ENCODE results near the gene RCAN2. TPM values are rescaled to one million over a fixed set of nuclear protein-coding genes. Genes with fewer than 3 reads are reported as not detected.

Gene RCAN2
- total RNA-seq, 3 donors from 2014 or later, result 2.9 to 14.9 (median 5.9) TPM

DNA sequence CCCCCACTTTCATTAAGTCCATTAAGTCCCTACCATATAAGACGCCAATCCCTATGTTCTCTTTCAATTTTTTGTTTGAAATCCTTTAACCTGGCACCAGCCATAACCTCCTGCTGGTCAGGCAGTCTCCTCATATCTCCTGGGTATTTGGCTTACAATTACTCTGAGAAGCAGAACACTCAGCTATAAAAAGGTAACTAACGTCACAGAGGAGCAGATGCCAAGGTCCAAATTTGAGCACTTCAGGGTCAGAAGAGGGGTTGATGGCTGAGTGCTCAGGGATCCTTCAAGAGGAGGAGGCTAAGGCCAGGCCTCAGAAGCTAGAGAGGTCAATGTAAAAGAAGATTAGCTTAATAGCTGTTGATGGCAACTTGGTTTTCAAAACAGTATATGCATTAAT is 22.3 kb upstream of the RCAN2 start:
- no peak for DNase-seq (ENCODE audit: low spot score in 2 of 2)
- H3K4me1 ChIP-seq, result no peaks in the 10 kb centered on the region
- no peaks in the 10 kb centered on the region for H3K27me3 ChIP-seq
- H3K9me3 ChIP-seq, result no peaks in the 10 kb centered on the region
- no peak for TF ChIP-seq CTCF (IDR thresholded peaks at IDR 0.05)
- no peak for TF ChIP-seq POLR2AphosphoS5 (IDR thresholded peaks at IDR 0.05)
- TF ChIP-seq POLR2A (IDR thresholded peaks at IDR 0.05), result no peak
- H3K36me3 ChIP-seq, result no peaks in the 10 kb centered on the region
- intact Hi-C loops (cut with DNase I; ENCODE audit: low total_unique reads), result no loop called here
- H3K27ac ChIP-seq, result no peak overlapping the region
- no peak overlapping the region for H3K4me3 ChIP-seq

DNA sequence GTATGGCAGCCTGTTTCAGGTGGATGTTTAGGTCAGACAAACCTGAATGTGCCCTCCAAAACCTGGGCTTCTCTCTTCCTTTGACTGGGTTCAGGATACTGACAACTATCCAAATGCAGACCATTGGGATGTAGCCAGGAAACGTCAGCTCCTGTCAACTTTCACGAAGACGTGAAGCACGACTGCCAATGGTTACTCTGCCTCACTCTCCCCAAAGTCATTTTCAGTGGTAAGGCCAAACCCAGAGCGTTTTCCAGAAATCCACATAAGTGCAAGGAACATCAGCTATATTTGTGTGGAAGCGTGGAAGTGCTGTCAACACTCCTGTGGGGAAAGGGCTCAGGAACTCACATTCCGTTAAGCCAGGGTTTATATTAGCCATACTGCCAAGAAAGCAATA is 20.1 kb upstream of the RCAN2 start:
- Histone ChIP-seq H3K4me1 (no peaks in the 10 kb centered on the region), H3K27me3 (no peaks in the 10 kb centered on the region), H3K27ac (peak overlapping the region; percentile 43 to 73), H3K9me3 (no peaks in the 10 kb centered on the region), H3K4me3 (no peak overlapping the region), H3K36me3 (no peaks in the 10 kb centered on the region)
- DNase-seq (ENCODE audit: low spot score in 2 of 2), result no peak
- no peak for TF ChIP-seq POLR2A (IDR thresholded peaks at IDR 0.05)
- TF ChIP-seq POLR2AphosphoS5 (IDR thresholded peaks at IDR 0.05), result no peak
- no peak for TF ChIP-seq CTCF (IDR thresholded peaks at IDR 0.05)
- intact Hi-C loops (cut with DNase I; ENCODE audit: low total_unique reads), result no loop called here

DNA sequence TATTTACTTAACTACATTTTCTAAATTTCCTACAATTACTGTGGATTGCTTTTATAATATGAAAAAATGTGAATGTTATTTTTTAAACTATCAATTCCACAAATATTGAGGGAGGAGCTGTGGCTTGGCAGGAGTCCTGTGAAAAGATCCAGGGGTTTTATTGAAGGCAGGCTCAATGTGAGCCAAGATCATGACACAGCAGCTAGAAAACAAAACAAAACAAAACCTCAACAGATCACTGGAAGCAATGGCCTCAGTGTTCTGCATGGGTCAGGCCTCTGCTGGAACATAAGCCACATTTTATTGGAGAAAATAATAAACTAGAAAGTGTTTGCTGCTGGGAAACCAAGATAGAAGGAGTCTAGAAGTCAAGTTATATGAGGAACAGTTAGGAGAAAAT is 19.4 kb upstream of the RCAN2 start:
- Histone ChIP-seq H3K4me1 (no peaks in the 10 kb centered on the region), H3K9me3 (no peaks in the 10 kb centered on the region), H3K36me3 (no peaks in the 10 kb centered on the region), H3K4me3 (no peak overlapping the region), H3K27me3 (no peaks in the 10 kb centered on the region), H3K27ac (peak overlapping the region in 1 of 2 donors; percentile 43)
- TF ChIP-seq POLR2AphosphoS5 (IDR thresholded peaks at IDR 0.05), result no peak
- TF ChIP-seq CTCF (IDR thresholded peaks at IDR 0.05), result no peak
- no peak for TF ChIP-seq POLR2A (IDR thresholded peaks at IDR 0.05)
- intact Hi-C loops (cut with DNase I; ENCODE audit: low total_unique reads), result no loop called here
- no peak for DNase-seq (ENCODE audit: low spot score in 2 of 2)

DNA sequence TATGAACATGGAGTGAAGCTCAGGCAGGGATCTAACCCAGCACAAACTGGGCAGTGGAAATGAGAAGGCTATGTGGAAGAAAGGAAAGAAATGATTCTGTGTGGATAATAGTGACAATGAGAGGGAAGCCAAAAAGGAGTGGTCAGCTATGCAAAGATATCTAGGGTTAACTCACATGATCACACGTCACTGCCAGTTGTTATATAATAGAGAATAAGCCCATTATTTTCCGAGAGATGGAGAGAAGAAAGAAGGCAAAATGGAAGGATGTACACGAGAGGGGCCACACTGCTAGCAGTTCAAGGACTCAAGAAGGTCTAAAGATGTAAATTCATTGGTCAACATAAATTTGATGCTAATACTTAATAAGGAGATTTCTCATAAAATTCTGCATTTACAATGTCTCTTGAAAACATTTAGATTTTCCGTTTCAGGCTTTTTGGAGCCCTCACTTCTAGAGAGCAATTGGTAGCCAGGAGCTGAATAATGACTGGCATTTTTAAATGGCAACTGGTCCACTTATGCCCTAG is 18.8 kb upstream of the RCAN2 start:
- no peak for DNase-seq (ENCODE audit: low spot score in 2 of 2)
- Histone ChIP-seq H3K27ac (no peak overlapping the region), H3K9me3 (no peaks in the 10 kb centered on the region), H3K4me3 (no peak overlapping the region), H3K36me3 (no peaks in the 10 kb centered on the region), H3K4me1 (no peaks in the 10 kb centered on the region), H3K27me3 (no peaks in the 10 kb centered on the region)
- TF ChIP-seq POLR2A (IDR thresholded peaks at IDR 0.05), result no peak
- TF ChIP-seq POLR2AphosphoS5 (IDR thresholded peaks at IDR 0.05), result no peak
- intact Hi-C loops (cut with DNase I; ENCODE audit: low total_unique reads), result no loop called here

DNA sequence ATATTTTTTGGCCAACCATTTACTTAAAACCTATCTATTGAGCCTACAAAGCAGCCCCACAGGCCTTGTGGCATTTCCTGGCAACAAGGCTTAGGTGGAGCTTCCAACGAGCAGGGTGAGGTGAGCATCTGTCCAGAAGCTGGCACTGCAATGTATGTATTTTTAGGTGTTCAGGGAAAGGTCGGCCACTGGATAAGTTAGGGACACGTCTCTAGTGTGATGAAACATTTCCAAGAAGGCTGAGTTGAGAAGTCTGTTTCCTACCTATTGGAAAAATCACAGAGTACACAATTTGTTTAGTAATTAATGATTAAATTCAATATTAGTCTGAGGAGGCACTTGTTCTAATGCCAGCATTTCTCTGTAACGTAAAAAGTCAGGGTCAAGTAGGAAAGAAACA is 17.8 kb upstream of the RCAN2 start:
- no peak for DNase-seq (ENCODE audit: low spot score in 2 of 2)
- Histone ChIP-seq H3K4me3 (no peak overlapping the region), H3K27me3 (no peaks in the 10 kb centered on the region), H3K4me1 (no peaks in the 10 kb centered on the region), H3K27ac (no peak overlapping the region), H3K9me3 (no peaks in the 10 kb centered on the region), H3K36me3 (no peaks in the 10 kb centered on the region)
- TF ChIP-seq POLR2AphosphoS5 (IDR thresholded peaks at IDR 0.05) (no peak), POLR2A (IDR thresholded peaks at IDR 0.05) (no peak), CTCF (IDR thresholded peaks at IDR 0.05) (no peak)
- intact Hi-C loops (cut with DNase I; ENCODE audit: low total_unique reads), result no loop called here

GRCh38 chr6:46507426-46507825 is 16.2 kb upstream of the RCAN2 start:
- TF ChIP-seq POLR2A (IDR thresholded peaks at IDR 0.05), result no peak
- TF ChIP-seq POLR2AphosphoS5 (IDR thresholded peaks at IDR 0.05), result no peak
- no peak for TF ChIP-seq CTCF (IDR thresholded peaks at IDR 0.05)
- Histone ChIP-seq H3K4me3 (no peak overlapping the region), H3K36me3 (no peaks in the 10 kb centered on the region), H3K27me3 (no peaks in the 10 kb centered on the region), H3K27ac (no peak overlapping the region), H3K4me1 (no peaks in the 10 kb centered on the region), H3K9me3 (no peaks in the 10 kb centered on the region)
- intact Hi-C loops (cut with DNase I; ENCODE audit: low total_unique reads), result no loop called here
- no peak for DNase-seq (ENCODE audit: low spot score in 2 of 2)
